ENCODE results near the gene GBP5.

- no peak for TF ChIP-seq CTCF (IDR thresholded peaks at IDR 0.05)
- TF ChIP-seq POLR2A (IDR thresholded peaks at IDR 0.05) = no peak
These were observed 1.8 kb upstream of the GBP5 start for GRCh38 chr1:89274411-89274857.

Data from esophagus squamous epithelium (tissue), 4 donors.